Stimulated activated naive CD8-positive, alpha-beta T cell treated with anti-CD3 and anti-CD28 coated beads, Interleukin-15, Interleukin-2, amounts not matched to agents 100 ng/mL and 50 ng/mL, for 24 hours (primary cell): ENCODE data around the gene CPN2.
A peak's percentile ranks its signal among the peaks of the same experiment; 100 is the strongest.

Experiments
- H3K27ac Mint-ChIP-seq: one replicate; pipeline ENCODE4 v1.8.0; 2021; ENCODE audit warnings: mild to moderate bottlenecking, mixed read lengths
- H3K27me3 Mint-ChIP-seq: one replicate; pipeline ENCODE4 v1.8.0; 2021; ENCODE audit warnings: mixed read lengths
- H3K36me3 Mint-ChIP-seq: one replicate; pipeline ENCODE4 v1.8.0; 2021; ENCODE audit warnings: low read depth, mixed read lengths
- H3K4me1 Mint-ChIP-seq: one replicate; pipeline ENCODE4 v1.8.0; 2021; ENCODE audit warnings: low read depth, mixed read lengths
- H3K4me3 Mint-ChIP-seq: one replicate; pipeline ENCODE4 v1.8.0; 2021; ENCODE audit warnings: mild to moderate bottlenecking, mixed read lengths
- H3K9me3 Mint-ChIP-seq: one replicate; pipeline ENCODE4 v1.8.0; 2021; ENCODE audit warnings: mixed read lengths

Gene CPN2

DNA sequence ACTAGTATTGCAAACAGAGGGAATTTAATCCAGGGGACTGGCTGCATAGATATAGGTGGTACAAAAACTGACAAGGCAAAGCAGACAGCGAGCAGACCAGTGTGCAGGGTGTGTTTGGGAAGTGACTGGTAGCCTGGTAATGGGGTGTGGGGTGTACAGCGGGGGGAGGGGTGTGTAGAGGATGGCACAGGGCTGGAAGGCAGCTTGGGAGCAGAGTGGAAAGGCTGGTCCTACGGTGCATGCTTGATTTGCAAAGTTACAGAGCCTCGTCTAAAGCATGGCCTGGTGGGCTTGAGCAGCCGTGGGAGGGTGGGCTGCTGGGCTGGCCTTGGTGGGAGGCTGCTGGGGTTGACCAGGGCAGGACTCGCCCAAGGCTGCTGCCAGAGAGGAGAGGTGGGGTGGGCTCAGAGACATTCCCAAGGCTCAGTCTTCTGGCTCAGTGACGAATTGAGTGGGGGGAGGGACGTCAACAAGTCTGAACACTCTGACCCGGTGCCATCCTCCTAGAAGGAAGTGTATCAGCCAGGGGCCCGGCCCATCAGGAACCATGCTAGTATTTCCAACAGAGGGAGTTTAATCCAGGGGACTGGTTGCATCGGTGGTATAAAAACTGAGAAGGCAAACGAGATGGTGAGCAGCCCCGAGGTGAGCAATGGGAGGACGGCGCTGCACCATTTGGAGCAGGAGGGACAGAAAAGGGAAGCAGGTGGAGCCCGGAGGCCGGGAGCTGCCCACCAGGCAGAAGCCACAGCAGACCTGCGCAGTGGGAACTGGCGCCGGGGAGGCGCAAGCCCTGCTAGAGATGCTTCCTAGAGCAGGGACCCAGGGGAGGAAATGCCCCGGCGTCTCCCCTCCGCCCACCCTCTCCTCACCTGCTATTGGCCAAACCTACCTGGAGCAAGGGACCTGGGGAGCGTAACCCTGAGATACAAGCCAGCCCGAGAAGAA lies 29.2 kb downstream of the CPN2 start:
- peaks cover 11% of the 10 kb centered on the region for H3K9me3 Mint-ChIP-seq
- H3K4me1 Mint-ChIP-seq, result peaks cover 8% of the 10 kb centered on the region
- no peak overlapping the region for H3K4me3 Mint-ChIP-seq
- H3K36me3 Mint-ChIP-seq, result no peaks in the 10 kb centered on the region
- H3K27ac Mint-ChIP-seq, result no peak overlapping the region
- H3K27me3 Mint-ChIP-seq, result peaks cover 37% of the 10 kb centered on the region

GRCh38 chr3:194320744-194321243 lies 30.3 kb downstream of the CPN2 start:
- no peak overlapping the region for H3K4me3 Mint-ChIP-seq

DNA sequence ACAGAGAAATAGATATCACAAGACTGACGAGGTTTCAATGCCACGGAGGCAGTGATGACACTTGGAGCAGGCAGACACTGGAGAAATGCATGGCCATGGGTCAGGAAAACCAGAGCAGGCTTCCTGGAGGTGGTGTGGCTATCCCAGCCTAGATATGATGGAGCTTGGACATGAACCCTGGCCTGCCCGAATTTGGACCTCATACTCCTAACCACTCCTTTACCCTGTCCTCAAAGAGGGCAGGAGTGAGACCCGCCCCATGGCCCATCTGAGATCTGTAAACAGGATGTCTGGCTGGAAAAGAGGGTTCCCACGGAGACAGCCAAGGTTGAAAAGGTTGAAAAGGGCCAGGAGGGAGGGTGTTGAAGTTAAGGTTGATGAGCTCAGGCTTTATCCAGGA lies 31.0 kb downstream of the CPN2 start:
- Mint-ChIP-seq H3K4me1 (peaks cover 12% of the 10 kb centered on the region), H3K4me3 (no peak overlapping the region), H3K36me3 (no peaks in the 10 kb centered on the region), H3K27me3 (peaks cover 49% of the 10 kb centered on the region), H3K9me3 (peaks cover 11% of the 10 kb centered on the region), H3K27ac (peak overlapping the region; percentile 17)

More at GRCh38 chr3:194320744-194321243, 30.3 kb downstream of the CPN2 start:
- peaks cover 46% of the 10 kb centered on the region for H3K27me3 Mint-ChIP-seq
- peaks cover 8% of the 10 kb centered on the region for H3K4me1 Mint-ChIP-seq
- no peaks in the 10 kb centered on the region for H3K36me3 Mint-ChIP-seq
- H3K27ac Mint-ChIP-seq, result no peak overlapping the region
- H3K9me3 Mint-ChIP-seq, result peaks cover 11% of the 10 kb centered on the region

DNA sequence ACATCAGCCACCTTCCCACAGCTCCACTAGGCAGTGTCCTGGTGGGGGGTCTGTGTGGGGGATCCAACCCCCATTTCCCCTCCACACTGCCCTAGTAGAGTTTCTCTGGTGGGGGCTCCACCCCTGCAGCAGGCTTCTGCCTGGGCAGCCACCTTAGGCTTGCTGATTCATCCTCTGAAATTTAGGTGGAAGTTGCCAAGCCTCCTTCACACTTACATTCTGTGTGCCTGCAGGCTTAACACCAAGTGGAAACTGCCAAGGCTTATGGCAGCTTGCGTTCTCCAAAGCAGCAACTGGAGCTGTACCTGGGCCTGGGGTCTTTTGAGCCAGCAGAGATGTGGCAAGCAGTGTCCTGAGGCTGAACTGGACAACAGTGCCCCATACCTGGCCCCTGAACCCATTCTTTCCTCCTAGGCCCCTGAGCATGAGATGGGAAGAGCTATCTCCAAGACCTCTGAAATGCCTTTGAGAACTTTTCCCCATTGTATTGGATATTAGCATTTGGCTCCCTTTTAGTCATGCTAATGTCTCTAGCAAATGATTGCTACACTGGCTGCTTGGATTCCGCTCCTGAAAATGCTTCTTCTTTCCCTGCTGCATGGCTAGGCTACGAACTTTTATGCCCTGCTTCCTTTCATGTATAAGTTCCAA lies 32.5 kb downstream of the CPN2 start:
- H3K27ac Mint-ChIP-seq, result no peak overlapping the region
- peaks cover 55% of the 10 kb centered on the region for H3K27me3 Mint-ChIP-seq
- H3K4me3 Mint-ChIP-seq, result no peak overlapping the region

DNA sequence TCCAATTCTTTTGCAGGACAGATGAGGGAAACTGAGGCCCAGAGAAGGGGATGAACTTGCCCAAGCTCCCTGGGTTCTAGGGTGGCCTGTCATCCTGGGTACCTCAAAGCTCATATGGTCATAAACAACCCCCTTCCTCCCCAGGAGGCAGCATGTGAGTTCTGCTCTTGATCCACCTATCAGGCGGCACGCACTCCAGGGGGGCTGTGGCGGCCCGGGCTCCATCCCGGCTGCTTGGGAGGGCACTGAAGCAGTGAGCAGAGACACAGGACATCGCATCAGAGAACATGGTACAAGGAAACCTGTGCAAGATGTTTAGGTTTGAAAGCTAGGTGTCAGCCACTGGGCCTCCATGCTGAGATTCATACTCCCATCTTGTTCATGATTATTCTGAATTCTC lies 34.2 kb downstream of the CPN2 start:
- Mint-ChIP-seq H3K9me3 (peaks cover 11% of the 10 kb centered on the region), H3K27ac (no peak overlapping the region), H3K27me3 (peaks cover 46% of the 10 kb centered on the region), H3K4me1 (peaks cover 7% of the 10 kb centered on the region), H3K4me3 (no peak overlapping the region), H3K36me3 (no peaks in the 10 kb centered on the region)

More for the DNA sequence above, 32.5 kb downstream of the CPN2 start:
- H3K4me1 Mint-ChIP-seq, result peaks cover 15% of the 10 kb centered on the region
- H3K9me3 Mint-ChIP-seq, result peaks cover 11% of the 10 kb centered on the region
- H3K36me3 Mint-ChIP-seq, result no peaks in the 10 kb centered on the region

GRCh38 chr3:194315965-194316361 lies 35.2 kb downstream of the CPN2 start:
- Mint-ChIP-seq H3K27ac (no peak overlapping the region), H3K4me3 (no peak overlapping the region), H3K27me3 (peaks cover 48% of the 10 kb centered on the region), H3K9me3 (peaks cover 11% of the 10 kb centered on the region), H3K36me3 (no peaks in the 10 kb centered on the region), H3K4me1 (peaks cover 7% of the 10 kb centered on the region)

- peaks cover 51% of the 10 kb centered on the region for H3K27me3 Mint-ChIP-seq
- peaks cover 11% of the 10 kb centered on the region for H3K9me3 Mint-ChIP-seq
- H3K4me1 Mint-ChIP-seq, result peaks cover 7% of the 10 kb centered on the region
- H3K4me3 Mint-ChIP-seq, result peak overlapping the region; percentile 81
- H3K36me3 Mint-ChIP-seq, result no peaks in the 10 kb centered on the region
- H3K27ac Mint-ChIP-seq, result peak overlapping the region; percentile 49
Measured at GRCh38 chr3:194315088-194315964, 35.8 kb downstream of the CPN2 start.

GRCh38 chr3:194314388-194315068 lies 36.6 kb downstream of the CPN2 start:
- peaks cover 47% of the 10 kb centered on the region for H3K27me3 Mint-ChIP-seq
- H3K36me3 Mint-ChIP-seq, result no peaks in the 10 kb centered on the region
- H3K4me1 Mint-ChIP-seq, result peaks cover 7% of the 10 kb centered on the region
- H3K9me3 Mint-ChIP-seq, result peaks cover 7% of the 10 kb centered on the region
- H3K4me3 Mint-ChIP-seq, result no peak overlapping the region
- peak overlapping the region; percentile 49 for H3K27ac Mint-ChIP-seq

GRCh38 chr3:194313560-194314387 lies 37.4 kb downstream of the CPN2 start:
- Mint-ChIP-seq H3K9me3 (no peaks in the 10 kb centered on the region), H3K27ac (no peak overlapping the region), H3K4me1 (peaks cover 10% of the 10 kb centered on the region), H3K27me3 (peaks cover 43% of the 10 kb centered on the region), H3K36me3 (no peaks in the 10 kb centered on the region), H3K4me3 (no peak overlapping the region)

GRCh38 chr3:194312743-194313281 lies 38.3 kb downstream of the CPN2 start:
- Mint-ChIP-seq H3K9me3 (no peaks in the 10 kb centered on the region), H3K27ac (no peak overlapping the region), H3K4me3 (no peak overlapping the region), H3K4me1 (peaks cover 16% of the 10 kb centered on the region), H3K27me3 (peaks cover 45% of the 10 kb centered on the region), H3K36me3 (no peaks in the 10 kb centered on the region)

- H3K36me3 Mint-ChIP-seq, result no peaks in the 10 kb centered on the region
Measured at GRCh38 chr3:194312186-194312742, 38.9 kb downstream of the CPN2 start.

GRCh38 chr3:194311000-194311399 lies 40.1 kb downstream of the CPN2 start:
- no peak overlapping the region for H3K27ac Mint-ChIP-seq
- H3K4me3 Mint-ChIP-seq, result no peak overlapping the region
- peaks cover 35% of the 10 kb centered on the region for H3K4me1 Mint-ChIP-seq
- H3K27me3 Mint-ChIP-seq, result peaks cover 29% of the 10 kb centered on the region
- H3K9me3 Mint-ChIP-seq, result no peaks in the 10 kb centered on the region
- no peaks in the 10 kb centered on the region for H3K36me3 Mint-ChIP-seq

More at GRCh38 chr3:194312186-194312742, 38.9 kb downstream of the CPN2 start:
- no peak overlapping the region for H3K4me3 Mint-ChIP-seq
- no peaks in the 10 kb centered on the region for H3K9me3 Mint-ChIP-seq
- H3K4me1 Mint-ChIP-seq, result peaks cover 22% of the 10 kb centered on the region
- peaks cover 39% of the 10 kb centered on the region for H3K27me3 Mint-ChIP-seq
- no peak overlapping the region for H3K27ac Mint-ChIP-seq
